Endothelial cell of umbilical vein (primary cell): ENCODE data around the gene C1QTNF9B. TPM values are rescaled to one million over a fixed set of nuclear protein-coding genes. Genes with fewer than 3 reads are reported as not detected.

Experiments used
- BruUV-seq: library from RNA; stranded (reverse); fragments of 400-500 nt; replicated peaks from 2 replicates; lab custom pipeline; 2021; lab: Mats Ljungman, UMichigan
- CTCF ChIA-PET: fragments of 300-600, 350-600 bp; sonication (Branson Sonifier 250); formaldehyde crosslinking; loops from one replicate; lab custom pipeline; 2021; ENCODE audit warnings: antibody characterized with exemption, inconsistent platforms; lab: Charles Lee
- POLR2A ChIA-PET: fragments of 300-600, 350-600 bp; sonication (Branson Sonifier 250); formaldehyde crosslinking; loops from one replicate; lab custom pipeline; 2021; ENCODE audit warnings: antibody characterized with exemption, inconsistent platforms; lab: Charles Lee
- DNase-seq: peaks from one replicate; pipeline ENCODE4 v3.0.0-alpha.2; 2011; ENCODE audit warnings: low read depth, low spot score
- FAIRE-seq: peaks from 2 replicates; lab custom pipeline; 2011; peaks lifted over from hg19 to GRCh38; lab: Jason Lieb, UNC
- H2AFZ ChIP-seq: 2 replicates; pipeline ENCODE4 v1.6.0; 2012; ENCODE audit warnings: low read depth, low read length, control low read depth, inconsistent platforms
- H3K27ac ChIP-seq: 2 replicates; pipeline ENCODE4 v1.5.1; 2011; ENCODE audit warnings: low read depth, mild to moderate bottlenecking, control low read depth, low read length, moderate library complexity; ENCODE audit not compliant: insufficient read depth
- H3K27me3 ChIP-seq, 2 experiments: 2 replicates each; pipeline versions ENCODE4 v1.6.0 to v1.6.1; 2011; ENCODE audit warnings: low read length in 2 of 2, mixed read lengths in 1 of 2; ENCODE audit not compliant: control insufficient read depth in 2 of 2, insufficient read depth in 2 of 2
- H3K36me3 ChIP-seq, 2 experiments: 2 replicates in 1 of 2; 3 replicates in 1 of 2; pipeline ENCODE4 v1.5.1; 2011; ENCODE audit warnings: low read length in 2 of 2, mild to moderate bottlenecking in 1 of 2, moderate library complexity in 1 of 2; ENCODE audit not compliant: control insufficient read depth in 2 of 2, insufficient read depth in 2 of 2; ENCODE audit errors: extremely low read depth in 1 of 2
- H3K4me1 ChIP-seq: 3 replicates; pipeline ENCODE4 v1.5.1; 2011; ENCODE audit warnings: mild to moderate bottlenecking, low read length; ENCODE audit not compliant: control insufficient read depth, insufficient read depth; ENCODE audit errors: extremely low read depth
- H3K4me2 ChIP-seq: 2 replicates; pipeline ENCODE4 v1.6.1; 2011; ENCODE audit warnings: low read length, control low read depth, mixed read lengths; ENCODE audit not compliant: insufficient read depth
- H3K4me3 ChIP-seq, 3 experiments: fragments of 200-600 bp in 1 of 3; sonication (generic), shearing (Covaris generic) in 1 of 3; replicated peaks in 1 of 3; 2 replicates each; pipeline ENCODE4 v1.5.1; 2011 to 2016; ENCODE audit warnings: control low read depth in 3 of 3, low read length in 3 of 3, mild to moderate bottlenecking in 2 of 3, inconsistent platforms in 1 of 3, low read depth in 1 of 3, moderate library complexity in 1 of 3; ENCODE audit not compliant: insufficient read depth in 1 of 3
- H3K79me2 ChIP-seq: 2 replicates; pipeline ENCODE4 v1.6.0; 2012; ENCODE audit warnings: low read length, inconsistent platforms; ENCODE audit not compliant: control insufficient read depth, insufficient read depth
- H3K9ac ChIP-seq: replicated peaks from 2 replicates; pipeline ENCODE3; 2011; ENCODE audit warnings: low read length, control low read depth; ENCODE audit not compliant: insufficient read depth; ENCODE audit errors: extremely low read depth
- H3K9me1 ChIP-seq: replicated peaks from 3 replicates; pipeline ENCODE4 v1.6.0; 2011; ENCODE audit warnings: mild to moderate bottlenecking, low read length; ENCODE audit not compliant: control insufficient read depth, insufficient read depth; ENCODE audit errors: extremely low read depth
- H3K9me3 ChIP-seq: replicated peaks from 2 replicates; pipeline ENCODE4 v1.5.1; 2012; ENCODE audit warnings: low read length, inconsistent platforms; ENCODE audit not compliant: control insufficient read depth, insufficient read depth
- H4K20me1 ChIP-seq: replicated peaks from 2 replicates; pipeline ENCODE3; 2011; ENCODE audit warnings: mild to moderate bottlenecking, low read length; ENCODE audit not compliant: control insufficient read depth, insufficient read depth; ENCODE audit errors: extremely low read depth
- EZH2 ChIP-seq: IDR thresholded peaks from 2 replicates; pipeline ENCODE4 v1.6.1; 2012; ENCODE audit warnings: borderline replicate concordance, low read depth, mild to moderate bottlenecking, moderate library complexity, low read length, inconsistent platforms; ENCODE audit not compliant: severe bottlenecking
- FOS ChIP-seq: IDR thresholded peaks from 2 replicates; pipeline ENCODE4 v1.6.1; 2011; ENCODE audit warnings: mild to moderate bottlenecking, low read length, moderate library complexity, borderline replicate concordance; ENCODE audit not compliant: insufficient read depth
- GATA2 ChIP-seq: IDR thresholded peaks from 2 replicates; pipeline ENCODE4 v1.7.0; 2011; ENCODE audit warnings: low read depth, mild to moderate bottlenecking, moderate library complexity, mixed read lengths, low read length; ENCODE audit not compliant: insufficient read length, insufficient read depth
- JUN ChIP-seq: IDR thresholded peaks from 2 replicates; pipeline ENCODE4 v1.6.1; 2011; ENCODE audit warnings: borderline replicate concordance, low read depth; ENCODE audit not compliant: insufficient read length, insufficient read depth
- MYC ChIP-seq: IDR thresholded peaks from one replicate; pipeline ENCODE4 v1.6.1; 2011; ENCODE audit warnings: mild to moderate bottlenecking, low read depth, low read length
- POLR2A ChIP-seq: IDR thresholded peaks from 2 replicates; pipeline ENCODE4 v1.6.1; 2012; ENCODE audit warnings: low read depth, mild to moderate bottlenecking, control low read depth, low read length
- POLR2AphosphoS5 ChIP-seq: IDR thresholded peaks from 2 replicates; pipeline ENCODE4 v1.6.1; 2012; ENCODE audit warnings: low read depth, mild to moderate bottlenecking, control low read depth, low read length, moderate library complexity; ENCODE audit not compliant: insufficient read depth
- dilution Hi-C: fragments of 300-500 bp; cut with MboI; formaldehyde crosslinking; loops from one replicate; pipeline ENCODE4 v1.15.0; 2019; ENCODE audit warnings: low sequenced_read_pairs; ENCODE audit not compliant: extremely low pct_ligation_motif_present
- intact Hi-C: fragments of 100-400 bp; cut with micrococcal nuclease; formaldehyde crosslinking; loops from one replicate; pipeline ENCODE4 v1.10.0; 2022
- polyA plus RNA-seq, 4 experiments: library from polyadenylated mRNA; depleted of rRNA in 3 of 4; stranded (reverse) in 3 of 4; unstranded in 1 of 4; fragments of >200 nt; gene quantifications; 2 replicates each; pipeline versions ENCODE4 v1.2.1 to v1.2.3, GENCODE V29; 2011 to 2012; ENCODE audit warnings: missing spikeins in 1 of 4
- total RNA-seq: library from RNA; stranded (reverse); gene quantifications from 2 replicates; pipeline ENCODE4 v1.2.3, GENCODE V29; 2021
- TF ChIP-seq, protein P1 (sequence below): IDR thresholded peaks from 2 replicates; pipeline ENCODE4 v1.6.1; 2011; ENCODE audit not compliant: insufficient read depth, insufficient read length
- TF ChIP-seq, protein P2 (sequence below), 2 donors: IDR thresholded peaks; 1 replicate in 1 of 2; 2 replicates in 1 of 2; pipeline ENCODE4 v1.5.1; 2011; ENCODE audit warnings: low read length in 2 of 2, mild to moderate bottlenecking in 2 of 2, moderate library complexity in 2 of 2, control low read depth in 1 of 2, inconsistent platforms in 1 of 2, low read depth in 1 of 2; ENCODE audit not compliant: insufficient read depth in 1 of 2; ENCODE audit errors: extremely low read depth in 1 of 2

The C1QTNF9B gene
- total and polyA plus RNA-seq, 2 donors (not counting 3 experiments of a cell fraction or from before 2014, with no cell fraction given): 0.06 TPM; not detected in 1

DNA sequence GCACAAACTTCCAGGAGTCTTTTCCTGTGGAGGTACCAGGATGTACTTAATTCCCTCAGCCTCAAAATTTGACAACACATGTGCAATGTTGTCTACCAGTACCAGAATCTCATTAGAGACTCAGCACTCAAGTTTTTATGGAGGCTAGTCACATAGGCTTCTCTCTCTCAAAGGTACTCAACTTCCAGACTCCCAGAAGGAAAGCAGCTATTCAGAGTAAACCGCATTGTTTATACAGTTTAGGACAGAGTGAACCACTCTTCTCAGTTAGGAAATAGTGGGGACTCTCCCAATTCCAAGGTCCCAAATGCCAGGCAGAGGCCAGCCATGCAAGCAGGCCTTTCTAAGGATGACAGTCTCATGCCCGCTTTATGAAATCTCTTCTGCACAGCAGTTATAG, 8.5 kb upstream of the C1QTNF9B start:
- H3K36me3 ChIP-seq: no peaks in the 10 kb centered on the region
- H3K9ac ChIP-seq: no peak overlapping the region
- H4K20me1 ChIP-seq: no peaks in the 10 kb centered on the region
- no peaks in the 10 kb centered on the region for H3K9me3 ChIP-seq
- no peak overlapping the region for H3K4me3 ChIP-seq
- FAIRE-seq (no peak), DNase-seq (no peak)
- ChIA-PET CTCF (interaction anchor here (1.0 kb wide), 1 partner anchor 55 kb away, joined by 3 read pairs; no protein-coding TSS in a partner anchor), POLR2A (no interaction called here)
- dilution Hi-C loops: no loop called here
- H3K4me1 ChIP-seq: peaks cover 18% of the 10 kb centered on the region
- no peak overlapping the region for H3K27ac ChIP-seq
- TF ChIP-seq POLR2A (no peak), JUN (no peak), FOS (no peak), GATA2 (no peak), EZH2 (no peak), POLR2AphosphoS5 (no peak), MYC (no peak)
- TF ChIP-seq, protein P1, sequence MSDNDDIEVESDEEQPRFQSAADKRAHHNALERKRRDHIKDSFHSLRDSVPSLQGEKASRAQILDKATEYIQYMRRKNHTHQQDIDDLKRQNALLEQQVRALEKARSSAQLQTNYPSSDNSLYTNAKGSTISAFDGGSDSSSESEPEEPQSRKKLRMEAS: no peak
- TF ChIP-seq, protein P2, sequence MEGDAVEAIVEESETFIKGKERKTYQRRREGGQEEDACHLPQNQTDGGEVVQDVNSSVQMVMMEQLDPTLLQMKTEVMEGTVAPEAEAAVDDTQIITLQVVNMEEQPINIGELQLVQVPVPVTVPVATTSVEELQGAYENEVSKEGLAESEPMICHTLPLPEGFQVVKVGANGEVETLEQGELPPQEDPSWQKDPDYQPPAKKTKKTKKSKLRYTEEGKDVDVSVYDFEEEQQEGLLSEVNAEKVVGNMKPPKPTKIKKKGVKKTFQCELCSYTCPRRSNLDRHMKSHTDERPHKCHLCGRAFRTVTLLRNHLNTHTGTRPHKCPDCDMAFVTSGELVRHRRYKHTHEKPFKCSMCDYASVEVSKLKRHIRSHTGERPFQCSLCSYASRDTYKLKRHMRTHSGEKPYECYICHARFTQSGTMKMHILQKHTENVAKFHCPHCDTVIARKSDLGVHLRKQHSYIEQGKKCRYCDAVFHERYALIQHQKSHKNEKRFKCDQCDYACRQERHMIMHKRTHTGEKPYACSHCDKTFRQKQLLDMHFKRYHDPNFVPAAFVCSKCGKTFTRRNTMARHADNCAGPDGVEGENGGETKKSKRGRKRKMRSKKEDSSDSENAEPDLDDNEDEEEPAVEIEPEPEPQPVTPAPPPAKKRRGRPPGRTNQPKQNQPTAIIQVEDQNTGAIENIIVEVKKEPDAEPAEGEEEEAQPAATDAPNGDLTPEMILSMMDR (IDR thresholded peaks at IDR 0.05; ENCODE audit: extremely low read depth in 1 of 2, insufficient read depth in 1 of 2, low read depth in 1 of 2, low read length in 2 of 2): no peak
- no peaks in the 10 kb centered on the region for H3K79me2 ChIP-seq
- intact Hi-C loops: no loop called here
- H3K27me3 ChIP-seq: no peaks in the 10 kb centered on the region
- H3K4me2 ChIP-seq: no peak overlapping the region
- H3K9me1 ChIP-seq: no peaks in the 10 kb centered on the region
- no TSS peak for BruUV-seq
- no peak overlapping the region for H2AFZ ChIP-seq
